GOT3 (cell line): ENCODE data around the gene PPP1R7.

Source experiments
- DNase-seq: peaks from one replicate; lab custom pipeline; 2025; ENCODE audit warnings: mixed read lengths; lab: John Stamatoyannopoulos, UW

The PPP1R7 gene

GRCh38 chr2:241161646-241162281 lies 11.5 kb downstream of the PPP1R7 start:
- DNase-seq, result peak; percentile 51

GRCh38 chr2:241163601-241164118 lies 13.4 kb downstream of the PPP1R7 start:
- no peak for DNase-seq

DNA sequence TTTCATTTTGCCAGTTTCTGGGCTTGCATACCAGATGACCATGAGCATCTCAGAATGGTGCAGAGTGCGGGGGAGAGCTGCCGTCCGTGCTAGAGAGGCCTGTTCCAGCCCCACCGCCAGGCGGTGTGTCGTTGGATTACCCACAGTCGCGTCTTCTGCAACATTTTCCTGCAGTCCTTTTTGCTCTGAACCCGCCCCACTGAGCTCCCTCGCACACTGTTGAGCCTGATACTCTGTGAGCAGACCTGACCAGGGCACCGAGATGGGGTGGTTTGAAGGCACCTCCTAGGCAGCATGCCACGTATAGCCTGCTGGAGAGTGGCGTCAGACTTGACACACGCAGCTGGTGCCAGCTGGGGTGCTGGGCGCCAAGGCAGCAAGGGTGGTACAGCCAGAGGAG lies 18.1 kb downstream of the PPP1R7 start:
- DNase-seq, result no peak

DNA sequence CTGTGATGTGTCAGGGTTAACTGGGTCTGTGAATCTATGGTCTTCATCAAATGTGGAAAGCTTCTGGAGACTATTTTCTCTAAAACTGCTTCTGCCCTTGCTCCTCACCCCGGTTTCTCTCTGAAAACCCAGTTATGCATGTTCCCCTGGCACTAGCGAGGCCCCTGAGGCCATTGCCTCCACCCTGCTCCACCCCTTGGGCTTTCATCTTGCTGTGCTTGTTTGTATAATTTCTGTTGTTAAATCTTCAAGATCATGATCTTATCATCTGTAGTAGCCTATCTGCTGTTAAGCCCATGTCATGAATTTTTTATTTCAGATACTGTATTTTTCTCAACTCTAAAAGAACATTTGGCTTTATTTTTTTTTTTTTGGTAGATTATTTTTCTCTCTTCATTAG lies 23.3 kb downstream of the PPP1R7 start:
- no peak for DNase-seq

DNA sequence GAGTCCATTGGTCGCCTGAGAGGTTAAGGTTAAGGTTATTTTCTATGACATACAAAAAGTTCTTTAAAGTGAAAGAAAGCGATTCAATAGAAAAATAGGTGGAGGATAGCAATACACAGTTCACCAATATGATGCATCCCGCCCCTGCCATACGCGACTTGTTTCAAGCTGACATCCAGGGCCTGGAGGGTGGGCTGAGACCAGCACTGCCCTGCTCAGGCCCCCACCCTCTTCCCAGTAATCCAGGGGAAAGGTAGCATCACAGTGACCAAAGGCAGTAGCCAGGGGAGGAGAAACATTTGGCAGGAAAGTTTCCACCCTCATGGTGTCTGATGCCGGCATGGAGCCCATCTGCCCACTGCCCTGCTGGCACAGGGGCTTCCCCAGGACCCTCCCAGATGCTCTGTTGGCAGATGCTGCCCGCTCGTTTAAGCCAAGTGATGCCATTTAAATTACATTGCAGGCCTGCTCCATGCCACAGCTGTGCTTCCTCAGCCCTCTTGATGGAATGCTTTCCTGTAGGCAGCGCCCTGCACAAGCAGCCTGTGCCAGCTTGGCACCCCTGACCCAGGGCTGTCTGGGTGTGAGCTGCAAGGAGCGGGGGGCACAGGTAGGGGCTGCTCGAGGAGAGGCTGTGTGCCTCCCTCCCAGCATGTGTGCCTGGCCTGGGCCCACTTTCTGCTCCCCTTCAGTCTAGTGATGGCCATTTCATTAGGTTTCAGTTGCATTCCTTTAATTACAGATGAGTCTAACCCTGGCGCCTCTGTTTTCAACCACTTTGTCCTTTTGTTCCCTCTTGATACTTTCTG lies 27.5 kb downstream of the PPP1R7 start:
- no peak for DNase-seq

- DNase-seq, result no peak
Measured at GRCh38 chr2:241178961-241179360, 28.7 kb downstream of the PPP1R7 start.

DNA sequence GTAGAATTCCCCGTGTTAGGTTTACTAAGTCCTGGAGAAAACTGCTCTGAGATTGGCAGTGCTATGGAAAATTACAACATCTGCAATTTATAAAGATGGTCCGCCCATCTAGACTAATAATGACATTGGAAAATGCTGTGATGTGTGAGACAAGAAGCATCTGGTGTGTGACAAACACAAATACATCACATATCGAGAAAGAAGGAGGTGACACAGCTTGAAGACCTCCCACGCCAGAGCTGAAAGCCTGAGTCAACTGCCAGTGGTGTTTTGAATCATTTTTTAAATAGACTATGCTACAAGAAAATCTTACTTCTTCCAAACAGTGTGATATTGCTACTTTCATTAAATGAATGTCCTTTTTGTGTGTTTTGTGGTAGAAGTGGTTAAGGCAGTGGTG lies 29.6 kb downstream of the PPP1R7 start:
- DNase-seq, result no peak

DNA sequence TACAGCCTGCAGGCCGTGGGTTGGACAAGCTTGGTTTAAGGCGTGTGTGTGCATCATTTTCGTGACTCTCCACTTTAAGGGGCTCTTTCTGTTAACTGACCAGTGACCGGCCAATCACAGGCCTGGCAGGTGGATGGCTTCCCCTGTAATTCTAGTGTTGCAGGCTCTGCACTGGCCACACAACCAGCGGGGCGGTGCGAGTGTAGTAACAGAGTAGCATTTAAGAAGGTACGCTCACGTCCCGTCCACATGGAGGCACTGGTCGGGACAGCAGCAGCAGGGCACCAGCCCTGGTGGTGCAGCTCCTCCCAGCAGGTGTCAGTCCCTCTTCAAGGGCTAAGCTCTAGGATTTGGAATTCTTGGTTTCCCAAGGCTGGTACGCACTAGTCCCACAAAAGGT lies 30.2 kb downstream of the PPP1R7 start:
- no peak for DNase-seq

GRCh38 chr2:241182126-241182525 lies 31.9 kb downstream of the PPP1R7 start:
- DNase-seq, result no peak

GRCh38 chr2:241182531-241183133 lies 32.4 kb downstream of the PPP1R7 start:
- DNase-seq, result no peak

- DNase-seq, result no peak
Measured at GRCh38 chr2:241183221-241183620, 33.0 kb downstream of the PPP1R7 start.

DNA sequence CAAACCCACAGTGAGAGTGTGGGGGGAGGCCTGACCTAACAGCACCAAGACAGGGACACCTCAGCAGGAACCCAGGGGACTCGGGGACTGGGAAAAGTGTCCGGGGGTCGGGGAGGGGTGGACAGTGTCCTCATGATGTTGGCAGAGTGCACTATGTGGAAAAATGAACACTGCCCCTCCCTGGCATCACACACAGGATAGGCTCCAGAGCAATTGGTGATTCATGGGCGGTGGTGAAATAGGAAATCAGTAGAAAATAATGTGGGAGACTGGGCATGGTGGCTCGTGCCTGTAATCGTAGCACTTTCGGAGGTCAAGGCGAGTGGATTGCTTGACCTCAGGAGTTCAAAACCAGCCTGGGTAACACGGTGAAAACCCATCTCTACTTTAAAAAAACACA lies 34.6 kb downstream of the PPP1R7 start:
- DNase-seq, result no peak

- no peak for DNase-seq
Measured at GRCh38 chr2:241185961-241186360, 35.7 kb downstream of the PPP1R7 start.

DNA sequence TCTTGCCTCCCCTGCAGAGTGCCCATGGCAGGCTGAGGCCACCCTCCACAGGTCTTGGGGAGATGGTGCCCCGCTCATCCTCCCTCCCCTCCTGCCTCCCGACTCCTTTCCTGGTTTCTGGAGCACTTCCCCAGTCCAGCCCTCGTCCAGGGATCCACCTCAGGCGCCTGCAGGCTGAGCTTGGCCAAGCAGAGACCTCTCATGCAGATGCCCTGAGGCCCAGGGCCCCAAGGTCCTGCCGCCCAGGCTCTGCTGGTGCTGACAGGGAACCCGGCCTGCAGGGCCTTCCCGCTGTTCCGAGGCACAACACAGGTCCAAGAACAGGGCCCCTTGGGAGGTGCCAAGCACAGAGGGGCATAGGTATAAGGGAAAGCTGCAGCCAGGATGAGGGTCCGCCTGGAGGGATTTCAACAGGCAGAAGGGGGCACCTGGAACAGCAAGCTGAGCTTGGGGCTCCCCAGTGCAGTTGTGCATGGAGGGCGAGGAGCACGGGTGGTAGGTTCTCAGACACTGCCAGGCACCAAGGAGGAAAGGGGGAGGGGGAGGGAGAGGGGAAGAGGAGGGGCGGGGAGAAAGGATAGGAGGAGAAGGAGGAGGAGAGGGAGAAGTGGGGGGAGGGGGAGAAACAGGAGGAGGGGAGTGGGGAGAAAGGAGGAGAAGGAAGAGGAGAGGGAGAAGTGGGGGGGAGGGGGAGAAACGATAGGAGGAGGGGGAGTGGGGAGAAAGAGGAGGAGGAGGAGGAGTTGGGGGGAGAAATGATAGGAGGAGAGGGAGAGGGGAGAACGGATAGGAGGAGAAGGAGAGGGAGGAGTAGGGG lies 37.0 kb downstream of the PPP1R7 start:
- no peak for DNase-seq

DNA sequence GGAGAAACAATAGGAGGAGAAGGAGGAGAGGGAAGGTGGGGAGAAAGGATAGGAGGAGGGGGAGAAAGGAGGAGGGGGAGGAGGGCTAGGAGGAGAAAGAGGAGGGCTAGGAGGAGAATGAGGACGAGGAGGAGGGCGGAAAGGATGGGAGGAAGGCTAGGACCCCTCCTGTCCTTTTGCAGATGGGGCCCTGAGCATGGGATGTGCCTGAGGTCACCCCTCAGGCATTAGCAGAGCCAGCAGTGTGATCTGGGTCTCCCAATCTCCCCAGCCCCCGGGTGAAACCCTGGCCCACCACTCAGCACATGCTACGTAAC lies 37.6 kb downstream of the PPP1R7 start:
- no peak for DNase-seq

DNA sequence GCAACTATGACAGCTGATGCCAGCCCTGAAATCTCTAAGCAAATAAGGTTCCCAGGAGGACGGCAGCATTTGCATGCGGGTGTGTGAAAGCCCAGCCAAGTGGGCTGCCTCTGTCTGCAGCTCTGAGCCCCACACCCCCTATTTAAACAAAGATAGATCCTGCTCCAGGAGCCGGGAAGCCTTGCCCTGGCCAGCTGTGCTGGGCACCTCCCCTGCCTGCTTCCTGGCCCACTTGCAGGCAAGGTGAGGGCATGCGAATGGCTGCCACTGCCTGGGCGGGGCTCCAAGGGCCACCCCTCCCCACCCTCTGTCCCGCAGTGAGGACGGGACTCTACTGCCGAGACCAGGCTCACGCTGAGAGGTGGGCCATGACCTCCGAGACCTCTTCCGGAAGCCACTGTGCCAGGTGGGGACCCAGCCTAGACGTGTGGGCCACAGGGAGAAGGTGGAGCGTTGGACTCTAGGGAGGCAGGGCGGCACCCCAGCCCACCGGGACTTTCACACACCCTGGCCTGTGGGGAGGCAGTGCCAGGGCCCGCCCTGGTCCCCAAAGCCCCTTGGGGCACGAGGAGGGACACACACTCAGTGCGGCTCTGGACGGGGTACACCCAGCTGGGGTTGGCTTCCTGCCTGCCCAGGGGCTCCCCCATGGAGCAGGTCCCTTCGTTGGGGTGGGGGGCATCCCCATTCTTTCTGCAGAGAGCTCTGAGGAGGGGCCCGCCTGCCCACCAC lies 38.3 kb downstream of the PPP1R7 start, which contains the start of gene ANO7:
Gene ANO7, plus strand, starts transcription at position 317 of the 732 bp plus-strand sequence. CDS start 1,387 bp downstream, outside the sequence.
- no peak for DNase-seq

GRCh38 chr2:241189093-241189855 lies 39.0 kb downstream of the PPP1R7 start:
- no peak for DNase-seq

DNA sequence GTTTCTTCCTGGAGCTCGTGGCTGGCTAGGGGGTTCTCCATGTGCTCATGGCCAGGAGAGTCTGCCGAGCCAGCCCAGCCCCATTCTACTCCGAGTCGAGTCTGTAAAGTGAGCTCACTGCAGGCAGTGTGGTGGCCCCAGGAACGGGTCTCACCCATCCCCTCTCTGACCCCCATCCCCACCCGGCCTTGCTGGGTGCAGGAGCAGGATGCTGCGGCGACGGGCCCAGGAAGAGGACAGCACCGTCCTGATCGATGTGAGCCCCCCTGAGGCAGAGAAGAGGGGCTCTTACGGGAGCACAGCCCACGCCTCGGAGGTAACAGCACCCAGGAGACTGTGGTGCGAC lies 39.6 kb downstream of the PPP1R7 start:
- DNase-seq, result no peak

- DNase-seq, result no peak
Measured at GRCh38 chr2:241190291-241190981, 40.2 kb downstream of the PPP1R7 start.

GRCh38 chr2:241191081-241191480 lies 40.8 kb downstream of the PPP1R7 start:
- no peak for DNase-seq
